Effector memory CD4-positive, alpha-beta T cell (primary cell): ENCODE data around the gene MTHFSD.

Experiments used
- DNase-seq, 3 donors: peaks; one replicate each; pipeline ENCODE4 v3.0.0-alpha.2; 2020
- H3K27ac ChIP-seq: 2 replicates; pipeline ENCODE4 v1.7.0; 2013; ENCODE audit warnings: mild to moderate bottlenecking, low read length, moderate library complexity; ENCODE audit not compliant: insufficient read depth, poor library complexity, severe bottlenecking
- H3K27me3 ChIP-seq: replicated peaks from 2 replicates; pipeline ENCODE4 v1.7.0; 2013; ENCODE audit warnings: mild to moderate bottlenecking, low read length; ENCODE audit not compliant: insufficient read depth, control insufficient read depth, poor library complexity, severe bottlenecking
- H3K36me3 ChIP-seq: 2 replicates; pipeline ENCODE4 v1.7.0; 2013; ENCODE audit warnings: mild to moderate bottlenecking, low read length, moderate library complexity; ENCODE audit not compliant: control insufficient read depth, insufficient read depth
- H3K4me1 ChIP-seq: 2 replicates; pipeline ENCODE4 v1.7.0; 2013; ENCODE audit warnings: low read length, mild to moderate bottlenecking; ENCODE audit not compliant: control insufficient read depth, insufficient read depth, poor library complexity, severe bottlenecking
- H3K4me3 ChIP-seq: 2 replicates; pipeline ENCODE4 v1.7.0; 2013; ENCODE audit warnings: low read length, low read depth, mild to moderate bottlenecking; ENCODE audit not compliant: insufficient read depth, poor library complexity, severe bottlenecking
- H3K9me3 ChIP-seq: 2 replicates; pipeline ENCODE4 v1.7.0; 2013; ENCODE audit warnings: mild to moderate bottlenecking, low read length, moderate library complexity; ENCODE audit not compliant: control insufficient read depth

Gene MTHFSD

GRCh38 chr16:86529160-86529559 lies 25.9 kb downstream of the MTHFSD start:
- Histone ChIP-seq H3K9me3 (no peaks in the 10 kb centered on the region), H3K36me3 (peaks cover 3% of the 10 kb centered on the region), H3K4me1 (no peaks in the 10 kb centered on the region), H3K27ac (no peak overlapping the region), H3K4me3 (no peak overlapping the region), H3K27me3 (no peaks in the 10 kb centered on the region)
- DNase-seq, result no peak

- Histone ChIP-seq H3K4me1 (no peaks in the 10 kb centered on the region), H3K4me3 (no peak overlapping the region), H3K9me3 (no peaks in the 10 kb centered on the region), H3K27ac (no peak overlapping the region), H3K36me3 (peaks cover 3% of the 10 kb centered on the region), H3K27me3 (no peaks in the 10 kb centered on the region)
- no peak for DNase-seq
Measured at GRCh38 chr16:86528061-86528929, 26.7 kb downstream of the MTHFSD start.

- H3K27me3 ChIP-seq, result no peaks in the 10 kb centered on the region
- no peak overlapping the region for H3K27ac ChIP-seq
- DNase-seq, result no peak
- no peaks in the 10 kb centered on the region for H3K9me3 ChIP-seq
- H3K36me3 ChIP-seq, result peaks cover 3% of the 10 kb centered on the region
- H3K4me3 ChIP-seq, result no peak overlapping the region
- H3K4me1 ChIP-seq, result no peaks in the 10 kb centered on the region
Measured at GRCh38 chr16:86527366-86527765, 27.7 kb downstream of the MTHFSD start.

GRCh38 chr16:86525696-86526095 lies 29.3 kb downstream of the MTHFSD start:
- Histone ChIP-seq H3K9me3 (no peaks in the 10 kb centered on the region), H3K27me3 (peaks cover 1% of the 10 kb centered on the region), H3K36me3 (no peaks in the 10 kb centered on the region), H3K4me1 (no peaks in the 10 kb centered on the region), H3K27ac (no peak overlapping the region), H3K4me3 (no peak overlapping the region)
- no peak for DNase-seq

GRCh38 chr16:86524029-86524428 lies 31.0 kb downstream of the MTHFSD start:
- peaks cover 6% of the 10 kb centered on the region for H3K27me3 ChIP-seq
- no peak overlapping the region for H3K4me3 ChIP-seq
- H3K36me3 ChIP-seq, result no peaks in the 10 kb centered on the region
- DNase-seq, result no peak
- H3K4me1 ChIP-seq, result peaks cover 7% of the 10 kb centered on the region
- no peaks in the 10 kb centered on the region for H3K9me3 ChIP-seq
- H3K27ac ChIP-seq, result no peak overlapping the region

- Histone ChIP-seq H3K9me3 (no peaks in the 10 kb centered on the region), H3K4me3 (no peak overlapping the region), H3K27ac (no peak overlapping the region), H3K27me3 (peaks cover 7% of the 10 kb centered on the region), H3K36me3 (no peaks in the 10 kb centered on the region), H3K4me1 (peaks cover 7% of the 10 kb centered on the region)
- DNase-seq, result no peak
Measured at GRCh38 chr16:86523166-86523740, 31.8 kb downstream of the MTHFSD start.

- no peak for DNase-seq
- Histone ChIP-seq H3K27me3 (peaks cover 13% of the 10 kb centered on the region), H3K9me3 (no peaks in the 10 kb centered on the region), H3K27ac (no peak overlapping the region), H3K4me3 (no peak overlapping the region), H3K36me3 (no peaks in the 10 kb centered on the region), H3K4me1 (peaks cover 7% of the 10 kb centered on the region)
Measured at GRCh38 chr16:86522634-86523033, 32.4 kb downstream of the MTHFSD start.

- H3K9me3 ChIP-seq, result no peaks in the 10 kb centered on the region
- no peak overlapping the region for H3K4me3 ChIP-seq
- H3K27ac ChIP-seq, result no peak overlapping the region
- H3K27me3 ChIP-seq, result peaks cover 24% of the 10 kb centered on the region
- H3K4me1 ChIP-seq, result peaks cover 7% of the 10 kb centered on the region
- H3K36me3 ChIP-seq, result no peaks in the 10 kb centered on the region
- no peak for DNase-seq
Measured at GRCh38 chr16:86521236-86522197, 33.5 kb downstream of the MTHFSD start.

GRCh38 chr16:86520317-86521210 lies 34.5 kb downstream of the MTHFSD start:
- Histone ChIP-seq H3K36me3 (no peaks in the 10 kb centered on the region), H3K27ac (no peak overlapping the region), H3K4me1 (peaks cover 7% of the 10 kb centered on the region), H3K27me3 (peaks cover 28% of the 10 kb centered on the region), H3K9me3 (no peaks in the 10 kb centered on the region), H3K4me3 (peak overlapping the region; percentile 5)
- no peak for DNase-seq
